H1 (cell line): ENCODE results near the gene STK40. TPM values are rescaled to one million over a fixed set of nuclear protein-coding genes. Genes with fewer than 3 reads are reported as not detected.

Source experiments
- JUN ChIP-seq: IDR thresholded peaks from 2 replicates; pipeline ENCODE4 v1.6.1; 2011; ENCODE audit warnings: low read depth, mild to moderate bottlenecking, improper control_type of control experiment, low read length
- NANOG ChIP-seq: IDR thresholded peaks from 2 replicates; pipeline ENCODE4 v1.6.1; 2011; ENCODE audit warnings: low read length, low read depth, mild to moderate bottlenecking, inconsistent platforms; ENCODE audit not compliant: insufficient read depth, poor library complexity, severe bottlenecking
- polyA plus RNA-seq, 7 experiments: library from polyadenylated mRNA; depleted of rRNA in 3 of 7; stranded (reverse) in 5 of 7; unstranded in 2 of 7; fragments of >200 nt in 5 of 7; fragments of 200-250 nt in 2 of 7; gene quantifications; 1 replicate in 5 of 7; 2 replicates in 1 of 7; 4 replicates in 1 of 7; pipeline versions ENCODE4 v1.2.1 to v1.2.3, GENCODE V29; 2011 to 2013; ENCODE audit warnings: missing spikeins in 2 of 7, mixed read lengths in 2 of 7
- total RNA-seq: library from RNA; stranded (reverse); fragmentation: NEBNext Ultra II Directional; extraction: Animal tissue kit (Norgen Biotek cat#: 25700); gene quantifications from 2 replicates; pipeline ENCODE4 v1.2.1, GENCODE V29; 2021

STK40 gene
- total and polyA plus RNA-seq, 2 of the 8 experiments (the other 6 are each of a cell fraction or from before 2014, with no cell fraction given) = 13.6 to 28.6 TPM

GRCh38 chr1:36420836-36421317 is 35.2 kb upstream of the STK40 start (continued):
- TF ChIP-seq JUN = no peak
- TF ChIP-seq NANOG = no peak
